Peyer's patch (tissue), 4 donors: ENCODE data around the gene FAM174C. TPM values are rescaled to one million over a fixed set of nuclear protein-coding genes. Genes with fewer than 3 reads are reported as not detected.

ENCODE experiments used
- DNase-seq, 3 donors: peaks; one replicate each; pipeline ENCODE4 v3.0.0-alpha.2; 2017 to 2019
- H3K27ac ChIP-seq, 4 donors: fragments of 200-600 bp; sonication (generic); one replicate each; pipeline ENCODE4 v1.5.1; 2016 to 2019
- H3K27me3 ChIP-seq, 2 donors: fragments of 200-600 bp; sonication (generic); one replicate each; pipeline ENCODE4 v1.5.1; 2019
- H3K36me3 ChIP-seq, 3 donors: fragments of 200-600 bp; sonication (generic); one replicate each; pipeline ENCODE4 v1.5.1; 2016 to 2019
- H3K4me1 ChIP-seq, 4 donors: fragments of 200-600 bp; sonication (generic); one replicate each; pipeline ENCODE4 v1.5.1; 2016 to 2019
- H3K4me3 ChIP-seq, 4 donors: fragments of 200-600 bp; sonication (generic); 1 replicate in 3 of 4; 2 replicates in 1 of 4; pipeline ENCODE4 v1.5.1; 2016 to 2019; ENCODE audit warnings: mild to moderate bottlenecking in 1 of 4
- H3K9me3 ChIP-seq, 4 donors: fragments of 200-600 bp; sonication (generic); one replicate each; pipeline ENCODE4 v1.5.1; 2016 to 2019; ENCODE audit warnings: mild to moderate bottlenecking in 1 of 4
- CTCF ChIP-seq, 6 experiments: fragments of 450-650 bp in 4 of 6; fragments of 200-600 bp in 2 of 6; sonication (generic) in 1 of 6; IDR thresholded peaks; one replicate each; pipeline ENCODE4 v1.5.1; 2017 to 2019; ENCODE audit warnings: antibody characterized with exemption in 6 of 6, mild to moderate bottlenecking in 3 of 6, moderate library complexity in 1 of 6
- POLR2A ChIP-seq, 2 donors: fragments of 450-650 bp; IDR thresholded peaks; one replicate each; pipeline ENCODE4 v1.5.1; 2017; ENCODE audit warnings: antibody characterized with exemption in 2 of 2, mild to moderate bottlenecking in 2 of 2, moderate library complexity in 2 of 2
- total RNA-seq, 4 donors: library from RNA; depleted of rRNA; stranded (reverse); fragments of >200 nt; gene quantifications; one replicate each; pipeline ENCODE4 v1.1.0, GENCODE V29; 2016

Gene FAM174C
- total RNA-seq, 4 donors from 2014 or later, result 39.6 to 87.7 (median 80.0) TPM

GRCh38 chr19:1287354-1288225, 12.3 kb downstream of the FAM174C start:
- no peak for TF ChIP-seq CTCF (IDR thresholded peaks at IDR 0.05)
- no peak for TF ChIP-seq POLR2A (IDR thresholded peaks at IDR 0.05)
- Histone ChIP-seq H3K36me3 (no peaks in the 10 kb centered on the region), H3K4me1 (peaks cover 3 to 74% (median 8%) of the 10 kb centered on the region in 4 donors), H3K4me3 (peak overlapping the region in 3 of 4 donors; percentile 21 to 66 (median 58)), H3K27me3 (peaks cover 0 to 18% of the 10 kb centered on the region in 2 donors), H3K9me3 (no peaks in the 10 kb centered on the region), H3K27ac (peak overlapping the region in 2 of 4 donors; percentile 79 to 96)
- no peak for DNase-seq

GRCh38 chr19:1288226-1288612, 12.9 kb downstream of the FAM174C start:
- Histone ChIP-seq H3K4me1 (peaks cover 3 to 70% (median 8%) of the 10 kb centered on the region in 4 donors), H3K9me3 (no peaks in the 10 kb centered on the region), H3K27me3 (peaks cover 0 to 18% of the 10 kb centered on the region in 2 donors), H3K27ac (peak overlapping the region in 1 of 4 donors; percentile 96), H3K36me3 (no peaks in the 10 kb centered on the region), H3K4me3 (peak overlapping the region in 2 of 4 donors; percentile 58 to 66)
- DNase-seq, result no peak
- TF ChIP-seq POLR2A (IDR thresholded peaks at IDR 0.05) (no peak), CTCF (IDR thresholded peaks at IDR 0.05) (no peak)

DNA sequence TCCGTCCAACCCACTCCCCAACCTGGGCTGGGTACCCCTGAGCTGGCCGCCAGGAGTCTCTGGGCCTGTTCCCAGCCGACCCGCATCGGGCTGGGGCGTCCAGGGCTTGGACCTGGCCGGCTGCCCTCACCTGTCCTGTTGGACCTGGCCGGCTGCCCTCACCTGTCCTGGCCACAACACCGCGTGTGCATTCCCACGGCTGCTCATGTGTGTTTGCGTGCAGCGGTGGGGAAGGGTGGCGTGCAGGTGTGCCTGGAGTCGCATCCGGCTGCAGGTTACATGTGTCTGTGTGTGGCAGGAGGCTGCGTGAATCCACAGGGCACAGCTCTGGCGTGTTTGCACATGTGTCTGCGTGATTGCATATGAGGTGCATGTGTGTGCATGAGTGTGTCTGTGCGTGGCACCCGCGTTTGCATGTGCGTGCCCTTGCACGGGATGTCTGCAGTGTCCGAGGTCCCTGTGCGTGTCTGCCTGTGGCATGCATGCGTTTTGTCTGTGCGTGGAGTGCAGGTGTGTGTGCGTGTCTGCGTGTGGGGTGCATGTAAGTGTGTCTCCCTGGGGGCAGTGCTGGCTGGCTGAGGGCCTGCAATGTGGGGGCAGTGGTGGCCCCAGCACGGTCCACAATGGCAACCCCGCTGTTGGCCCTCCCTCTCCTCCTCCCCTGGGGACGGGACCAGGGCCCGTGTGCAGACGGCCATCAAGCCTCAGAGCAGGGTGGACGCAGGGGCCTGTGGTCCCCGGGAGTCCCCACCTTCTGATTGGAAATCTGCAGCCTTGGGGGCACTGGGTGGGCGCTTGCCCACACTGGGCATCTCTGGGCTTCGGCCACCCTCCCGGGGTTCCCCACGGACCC, 13.7 kb downstream of the FAM174C start:
- DNase-seq, result no peak
- H3K27ac ChIP-seq, result no peak overlapping the region
- H3K4me3 ChIP-seq, result no peak overlapping the region
- TF ChIP-seq POLR2A (IDR thresholded peaks at IDR 0.05) (no peak), CTCF (IDR thresholded peaks at IDR 0.05) (no peak)
- H3K36me3 ChIP-seq, result no peaks in the 10 kb centered on the region
- H3K27me3 ChIP-seq, result peaks cover 0 to 18% of the 10 kb centered on the region in 2 donors
- peaks cover 3 to 65% (median 8%) of the 10 kb centered on the region in 4 donors for H3K4me1 ChIP-seq
- no peaks in the 10 kb centered on the region for H3K9me3 ChIP-seq

GRCh38 chr19:1289686-1290025, 14.3 kb downstream of the FAM174C start:
- TF ChIP-seq POLR2A (IDR thresholded peaks at IDR 0.05) (no peak), CTCF (IDR thresholded peaks at IDR 0.05) (no peak)
- no peaks in the 10 kb centered on the region for H3K36me3 ChIP-seq
- peaks cover 0 to 17% of the 10 kb centered on the region in 2 donors for H3K27me3 ChIP-seq
- H3K9me3 ChIP-seq, result no peaks in the 10 kb centered on the region
- H3K27ac ChIP-seq, result no peak overlapping the region
- no peak overlapping the region for H3K4me3 ChIP-seq
- no peak for DNase-seq
- H3K4me1 ChIP-seq, result peaks cover 3 to 63% (median 8%) of the 10 kb centered on the region in 4 donors

GRCh38 chr19:1290196-1290702, 14.9 kb downstream of the FAM174C start:
- H3K27me3 ChIP-seq, result peaks cover 0 to 13% of the 10 kb centered on the region in 2 donors
- no peaks in the 10 kb centered on the region for H3K9me3 ChIP-seq
- H3K36me3 ChIP-seq, result no peaks in the 10 kb centered on the region
- H3K4me3 ChIP-seq, result peak overlapping the region in 2 of 4 donors; percentile 32 to 44
- TF ChIP-seq POLR2A (IDR thresholded peaks at IDR 0.05) (no peak), CTCF (IDR thresholded peaks at IDR 0.05) (no peak)
- no peak for DNase-seq
- peak overlapping the region in 3 of 4 donors; percentile 50 to 81 (median 59) for H3K27ac ChIP-seq
- peaks cover 3 to 63% (median 10%) of the 10 kb centered on the region in 4 donors for H3K4me1 ChIP-seq
